ENCODE data around the gene KRTAP5-3. TPM values are rescaled to one million over a fixed set of nuclear protein-coding genes. Genes with fewer than 3 reads are reported as not detected.

KRTAP5-3 gene
- total RNA-seq, 6 experiments from 2014 or later, result not detected

- DNase-seq (no peak), ATAC-seq (no peak)
- Histone ChIP-seq H3K4me1 (no peaks in the 10 kb centered on the region), H3K36me3 (no peaks in the 10 kb centered on the region), H3K4me3 (no peak overlapping the region), H3K27ac (no peak overlapping the region), H3K27me3 (no peaks in the 10 kb centered on the region), H3K9me3 (no peaks in the 10 kb centered on the region)
- intact Hi-C loops (cut with DNase I), result loop anchor here in 1 of 2 donors (10.0 kb wide), 1 partner anchor 93 kb away; no protein-coding TSS in a partner anchor
- WGBS (ENCODE audit: insufficient coverage, low coverage, low lambda C conversion rate, missing lambda C conversion rate), result 78% methylated on average over 2 of the region's 2 CpGs
- TF ChIP-seq, protein P1, sequence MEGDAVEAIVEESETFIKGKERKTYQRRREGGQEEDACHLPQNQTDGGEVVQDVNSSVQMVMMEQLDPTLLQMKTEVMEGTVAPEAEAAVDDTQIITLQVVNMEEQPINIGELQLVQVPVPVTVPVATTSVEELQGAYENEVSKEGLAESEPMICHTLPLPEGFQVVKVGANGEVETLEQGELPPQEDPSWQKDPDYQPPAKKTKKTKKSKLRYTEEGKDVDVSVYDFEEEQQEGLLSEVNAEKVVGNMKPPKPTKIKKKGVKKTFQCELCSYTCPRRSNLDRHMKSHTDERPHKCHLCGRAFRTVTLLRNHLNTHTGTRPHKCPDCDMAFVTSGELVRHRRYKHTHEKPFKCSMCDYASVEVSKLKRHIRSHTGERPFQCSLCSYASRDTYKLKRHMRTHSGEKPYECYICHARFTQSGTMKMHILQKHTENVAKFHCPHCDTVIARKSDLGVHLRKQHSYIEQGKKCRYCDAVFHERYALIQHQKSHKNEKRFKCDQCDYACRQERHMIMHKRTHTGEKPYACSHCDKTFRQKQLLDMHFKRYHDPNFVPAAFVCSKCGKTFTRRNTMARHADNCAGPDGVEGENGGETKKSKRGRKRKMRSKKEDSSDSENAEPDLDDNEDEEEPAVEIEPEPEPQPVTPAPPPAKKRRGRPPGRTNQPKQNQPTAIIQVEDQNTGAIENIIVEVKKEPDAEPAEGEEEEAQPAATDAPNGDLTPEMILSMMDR (IDR thresholded peaks at IDR 0.05), result no peak
- TF ChIP-seq POLR2A (IDR thresholded peaks at IDR 0.05), result no peak
These were observed 29.4 kb upstream of the KRTAP5-3 start for GRCh38 chr11:1637628-1638027.

DNA sequence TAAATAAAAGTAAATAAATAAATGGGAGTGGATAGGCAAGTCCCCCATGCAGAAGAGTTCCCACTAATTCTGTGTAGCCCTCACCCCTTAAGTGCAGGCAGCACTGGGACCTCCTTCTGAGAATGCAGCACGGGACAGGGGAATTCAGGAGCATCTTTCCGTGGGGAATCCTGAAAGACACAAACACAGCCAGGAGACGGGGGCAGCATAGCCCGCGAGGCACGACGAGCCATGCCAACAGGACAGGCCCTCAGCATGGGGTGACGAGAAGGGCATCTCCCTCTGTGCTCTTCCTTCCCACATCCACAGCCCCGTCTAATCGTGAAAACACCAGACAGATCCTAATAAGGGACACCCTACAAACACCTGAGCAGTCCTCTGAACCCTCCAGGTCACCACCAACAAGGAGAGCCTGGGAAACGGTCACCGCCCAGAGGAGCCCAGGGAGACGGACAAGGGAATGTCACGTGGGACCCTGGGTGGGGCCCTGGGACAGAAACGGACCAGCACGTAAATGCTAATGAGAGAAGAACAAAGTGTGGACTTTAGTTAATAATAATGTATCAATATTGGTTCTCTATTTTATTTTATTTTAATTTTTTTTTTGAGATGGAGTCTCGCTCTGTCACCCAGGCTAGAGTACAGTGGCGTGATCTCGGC, 28.2 kb upstream of the KRTAP5-3 start:
- TF ChIP-seq POLR2A (IDR thresholded peaks at IDR 0.05), result no peak
- TF ChIP-seq, protein P1 (IDR thresholded peaks at IDR 0.05), result no peak
- Histone ChIP-seq H3K27ac (no peak overlapping the region), H3K4me1 (no peaks in the 10 kb centered on the region), H3K4me3 (no peak overlapping the region), H3K36me3 (no peaks in the 10 kb centered on the region), H3K27me3 (no peaks in the 10 kb centered on the region), H3K9me3 (no peaks in the 10 kb centered on the region)
- WGBS (ENCODE audit: insufficient coverage, low coverage, low lambda C conversion rate, missing lambda C conversion rate), result 82% methylated on average over 12 of the region's 19 CpGs
- intact Hi-C loops (cut with DNase I), result loop anchor here in 1 of 2 donors (10.0 kb wide), 1 partner anchor 92 kb away; no protein-coding TSS in a partner anchor
- ATAC-seq (no peak), DNase-seq (no peak)

DNA sequence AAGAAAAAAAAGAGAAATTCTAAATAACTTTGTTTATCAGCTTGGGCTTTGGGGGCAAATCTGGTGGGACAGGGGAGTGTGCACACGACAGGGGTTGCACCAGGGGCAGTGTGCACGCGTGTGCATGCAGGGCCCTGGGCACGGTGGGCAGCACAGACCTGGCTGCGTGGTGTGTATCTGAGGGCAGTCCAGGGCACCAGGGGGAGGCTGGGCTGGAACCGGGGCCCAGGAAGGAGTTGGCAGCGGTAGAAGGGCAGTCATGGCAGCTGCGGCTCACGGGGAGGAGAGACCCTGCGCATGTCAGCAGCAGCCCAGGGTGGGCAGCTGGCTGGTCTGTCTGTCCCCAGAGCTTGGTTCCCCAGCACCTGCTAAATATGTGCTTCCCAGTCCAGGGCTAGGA, 25.6 kb upstream of the KRTAP5-3 start:
- H3K4me3 ChIP-seq, result no peak overlapping the region
- no peaks in the 10 kb centered on the region for H3K9me3 ChIP-seq
- no peaks in the 10 kb centered on the region for H3K27me3 ChIP-seq
- intact Hi-C loops (cut with DNase I), result loop anchor here in 1 of 2 donors (10.0 kb wide), 1 partner anchor 89 kb away; no protein-coding TSS in a partner anchor
- ATAC-seq (no peak), DNase-seq (no peak)
- H3K36me3 ChIP-seq, result no peaks in the 10 kb centered on the region
- H3K4me1 ChIP-seq, result no peaks in the 10 kb centered on the region
- H3K27ac ChIP-seq, result no peak overlapping the region
- no CpG with 5 or more reads among the region's 10 CpGs for WGBS (ENCODE audit: insufficient coverage, low coverage, low lambda C conversion rate, missing lambda C conversion rate)
- no peak for TF ChIP-seq POLR2A (IDR thresholded peaks at IDR 0.05)
- TF ChIP-seq, protein P1 (IDR thresholded peaks at IDR 0.05), result no peak

GRCh38 chr11:1632053-1632714, 23.9 kb upstream of the KRTAP5-3 start:
- Histone ChIP-seq H3K36me3 (no peaks in the 10 kb centered on the region), H3K9me3 (no peaks in the 10 kb centered on the region), H3K27ac (no peak overlapping the region), H3K4me3 (no peak overlapping the region), H3K27me3 (no peaks in the 10 kb centered on the region), H3K4me1 (no peaks in the 10 kb centered on the region)
- TF ChIP-seq, protein P1 (IDR thresholded peaks at IDR 0.05), result no peak
- TF ChIP-seq POLR2A (IDR thresholded peaks at IDR 0.05), result no peak
- DNase-seq (no peak), ATAC-seq (no peak)
- intact Hi-C loops (cut with DNase I), result loop anchor here in 1 of 2 donors (10.0 kb wide), 1 partner anchor 87 kb away; no protein-coding TSS in a partner anchor
- WGBS (ENCODE audit: insufficient coverage, low coverage, low lambda C conversion rate, missing lambda C conversion rate), result no CpG with 5 or more reads among the region's 11 CpGs
